ENCODE data around the gene OR10G8.

The OR10G8 gene

GRCh38 chr11:124069429-124070401, 43.1 kb downstream of the OR10G8 start:
- Mint-ChIP-seq H3K9me3 (no peaks in the 10 kb centered on the region), H3K4me3 (peak overlapping the region; percentile 63), H3K36me3 (ENCODE audit: low read depth) (no peaks in the 10 kb centered on the region), H3K27me3 (ENCODE audit: low read depth) (peaks cover 25% of the 10 kb centered on the region), H3K4me1 (ENCODE audit: low read depth) (peaks cover 17% of the 10 kb centered on the region), H3K27ac (no peak overlapping the region)
- DNase-seq (ENCODE audit: low spot score): peak; percentile 54

GRCh38 chr11:124070915-124071622, 44.5 kb downstream of the OR10G8 start:
- Mint-ChIP-seq H3K27ac (no peak overlapping the region), H3K27me3 (ENCODE audit: low read depth) (peaks cover 25% of the 10 kb centered on the region), H3K4me3 (peak overlapping the region; percentile 13)

GRCh38 chr11:124071623-124071948, 45.0 kb downstream of the OR10G8 start:
- Mint-ChIP-seq H3K4me1 (ENCODE audit: low read depth) (peaks cover 21% of the 10 kb centered on the region), H3K27ac (no peak overlapping the region), H3K27me3 (ENCODE audit: low read depth) (peaks cover 26% of the 10 kb centered on the region), H3K4me3 (no peak overlapping the region), H3K36me3 (ENCODE audit: low read depth) (no peaks in the 10 kb centered on the region), H3K9me3 (no peaks in the 10 kb centered on the region)
- no peak for DNase-seq (ENCODE audit: low spot score)

More at GRCh38 chr11:124070915-124071622, 44.5 kb downstream of the OR10G8 start:
- no peaks in the 10 kb centered on the region for H3K9me3 Mint-ChIP-seq
- DNase-seq (ENCODE audit: low spot score): peak; percentile 47
- H3K36me3 Mint-ChIP-seq (ENCODE audit: low read depth): no peaks in the 10 kb centered on the region
- peaks cover 17% of the 10 kb centered on the region for H3K4me1 Mint-ChIP-seq (ENCODE audit: low read depth)

- H3K4me3 Mint-ChIP-seq: no peak overlapping the region
- DNase-seq (ENCODE audit: low spot score): no peak
- peaks cover 22% of the 10 kb centered on the region for H3K4me1 Mint-ChIP-seq (ENCODE audit: low read depth)
- H3K9me3 Mint-ChIP-seq: no peaks in the 10 kb centered on the region
- H3K27ac Mint-ChIP-seq: no peak overlapping the region
- H3K36me3 Mint-ChIP-seq (ENCODE audit: low read depth): no peaks in the 10 kb centered on the region
- H3K27me3 Mint-ChIP-seq (ENCODE audit: low read depth): peaks cover 28% of the 10 kb centered on the region
Measured at GRCh38 chr11:124072147-124072546, 45.5 kb downstream of the OR10G8 start.

GRCh38 chr11:124074554-124074953, 48.0 kb downstream of the OR10G8 start:
- peaks cover 23% of the 10 kb centered on the region for H3K27me3 Mint-ChIP-seq (ENCODE audit: low read depth)
- DNase-seq (ENCODE audit: low spot score): no peak
- H3K27ac Mint-ChIP-seq: no peak overlapping the region
- no peaks in the 10 kb centered on the region for H3K36me3 Mint-ChIP-seq (ENCODE audit: low read depth)
- no peaks in the 10 kb centered on the region for H3K9me3 Mint-ChIP-seq
- peaks cover 15% of the 10 kb centered on the region for H3K4me1 Mint-ChIP-seq (ENCODE audit: low read depth)
- H3K4me3 Mint-ChIP-seq: no peak overlapping the region

- no peak overlapping the region for H3K4me3 Mint-ChIP-seq
- H3K4me1 Mint-ChIP-seq (ENCODE audit: low read depth): peaks cover 11% of the 10 kb centered on the region
Measured at GRCh38 chr11:124075492-124075840, 48.9 kb downstream of the OR10G8 start.

GRCh38 chr11:124075841-124076651, 49.4 kb downstream of the OR10G8 start:
- no peaks in the 10 kb centered on the region for H3K36me3 Mint-ChIP-seq (ENCODE audit: low read depth)
- peaks cover 23% of the 10 kb centered on the region for H3K27me3 Mint-ChIP-seq (ENCODE audit: low read depth)
- H3K27ac Mint-ChIP-seq: no peak overlapping the region
- no peaks in the 10 kb centered on the region for H3K9me3 Mint-ChIP-seq
- peak overlapping the region; percentile 26 for H3K4me3 Mint-ChIP-seq
- H3K4me1 Mint-ChIP-seq (ENCODE audit: low read depth): peaks cover 8% of the 10 kb centered on the region
- no peak for DNase-seq (ENCODE audit: low spot score)

More at GRCh38 chr11:124075492-124075840, 48.9 kb downstream of the OR10G8 start:
- H3K27ac Mint-ChIP-seq: no peak overlapping the region
- H3K9me3 Mint-ChIP-seq: no peaks in the 10 kb centered on the region
- DNase-seq (ENCODE audit: low spot score): no peak
- H3K36me3 Mint-ChIP-seq (ENCODE audit: low read depth): no peaks in the 10 kb centered on the region
- peaks cover 23% of the 10 kb centered on the region for H3K27me3 Mint-ChIP-seq (ENCODE audit: low read depth)

- peaks cover 5% of the 10 kb centered on the region for H3K4me1 Mint-ChIP-seq (ENCODE audit: low read depth)
- H3K27ac Mint-ChIP-seq: peak overlapping the region; percentile 6
- H3K4me3 Mint-ChIP-seq: no peak overlapping the region
- H3K36me3 Mint-ChIP-seq (ENCODE audit: low read depth): no peaks in the 10 kb centered on the region
- no peak for DNase-seq (ENCODE audit: low spot score)
- H3K27me3 Mint-ChIP-seq (ENCODE audit: low read depth): peaks cover 28% of the 10 kb centered on the region
- H3K9me3 Mint-ChIP-seq: no peaks in the 10 kb centered on the region
Measured at GRCh38 chr11:124077266-124077665, 50.7 kb downstream of the OR10G8 start.

GRCh38 chr11:124078591-124078990, 52.0 kb downstream of the OR10G8 start:
- Mint-ChIP-seq H3K4me3 (no peak overlapping the region), H3K4me1 (ENCODE audit: low read depth) (peaks cover 5% of the 10 kb centered on the region), H3K9me3 (no peaks in the 10 kb centered on the region), H3K36me3 (ENCODE audit: low read depth) (no peaks in the 10 kb centered on the region), H3K27me3 (ENCODE audit: low read depth) (peaks cover 31% of the 10 kb centered on the region), H3K27ac (no peak overlapping the region)
- no peak for DNase-seq (ENCODE audit: low spot score)

- H3K9me3 Mint-ChIP-seq: no peaks in the 10 kb centered on the region
Measured at GRCh38 chr11:124079631-124080326, 53.2 kb downstream of the OR10G8 start.

More at GRCh38 chr11:124079631-124080326, 53.2 kb downstream of the OR10G8 start:
- H3K4me3 Mint-ChIP-seq: no peak overlapping the region
- H3K4me1 Mint-ChIP-seq (ENCODE audit: low read depth): peaks cover 5% of the 10 kb centered on the region
- H3K27me3 Mint-ChIP-seq (ENCODE audit: low read depth): peaks cover 31% of the 10 kb centered on the region
- H3K36me3 Mint-ChIP-seq (ENCODE audit: low read depth): no peaks in the 10 kb centered on the region
- no peak overlapping the region for H3K27ac Mint-ChIP-seq
- no peak for DNase-seq (ENCODE audit: low spot score)

Data from T-helper 2 cell treated with Interferon-gamma antibody and Interleukin-4, amounts not matched to agents 5 μg/mL and 100 μg/mL, for 36 hours (primary cell).